GM20431 (cell line): ENCODE data around the gene HNRNPLL.

Experiments used
- in situ Hi-C: fragments of 300-500 bp; cut with MseI, MboI; formaldehyde crosslinking; loops from one replicate; pipeline ENCODE4 v1.15.0; 2020; ENCODE audit warnings: low sequenced_read_pairs; ENCODE audit not compliant: unreplicated experiment

The HNRNPLL gene

GRCh38 chr2:38534746-38535403 is 67.9 kb downstream of the HNRNPLL start:
- in situ Hi-C loops: no loop called here

GRCh38 chr2:38533757-38534545 is 68.8 kb downstream of the HNRNPLL start:
- in situ Hi-C loops: no loop called here

GRCh38 chr2:38533180-38533579 is 69.5 kb downstream of the HNRNPLL start:
- in situ Hi-C loops: no loop called here

GRCh38 chr2:38532366-38532765 is 70.4 kb downstream of the HNRNPLL start:
- in situ Hi-C loops: no loop called here

- in situ Hi-C loops: no loop called here
Observed at GRCh38 chr2:38529208-38529607, 73.5 kb downstream of the HNRNPLL start.

GRCh38 chr2:38528534-38528933 is 74.2 kb downstream of the HNRNPLL start:
- in situ Hi-C loops: no loop called here

GRCh38 chr2:38528008-38528442 is 74.7 kb downstream of the HNRNPLL start:
- in situ Hi-C loops: no loop called here

- in situ Hi-C loops: no loop called here
Observed at GRCh38 chr2:38527338-38528007, 75.3 kb downstream of the HNRNPLL start.

GRCh38 chr2:38526195-38526594 is 76.5 kb downstream of the HNRNPLL start:
- in situ Hi-C loops: no loop called here

- in situ Hi-C loops: loop anchor here (25.0 kb wide), 1 partner anchor 537 kb away; no protein-coding TSS in a partner anchor
Observed at GRCh38 chr2:38524580-38524979, 78.1 kb downstream of the HNRNPLL start.

GRCh38 chr2:38523728-38524437 is 78.8 kb downstream of the HNRNPLL start:
- in situ Hi-C loops: loop anchor here (25.0 kb wide), 1 partner anchor 537 kb away; no protein-coding TSS in a partner anchor

GRCh38 chr2:38522754-38523349 is 79.9 kb downstream of the HNRNPLL start:
- in situ Hi-C loops: loop anchor here (25.0 kb wide), 1 partner anchor 536 kb away; no protein-coding TSS in a partner anchor

GRCh38 chr2:38521835-38522234 is 80.9 kb downstream of the HNRNPLL start:
- in situ Hi-C loops: loop anchor here (25.0 kb wide), 1 partner anchor 535 kb away; no protein-coding TSS in a partner anchor

- in situ Hi-C loops: loop anchor here (25.0 kb wide), 1 partner anchor 530 kb away; no protein-coding TSS in a partner anchor
Observed at GRCh38 chr2:38517284-38517683, 85.4 kb downstream of the HNRNPLL start.

GRCh38 chr2:38516526-38516925 is 86.2 kb downstream of the HNRNPLL start:
- in situ Hi-C loops: loop anchor here (25.0 kb wide), 1 partner anchor 529 kb away; no protein-coding TSS in a partner anchor

GRCh38 chr2:38516122-38516521 is 86.6 kb downstream of the HNRNPLL start:
- in situ Hi-C loops: loop anchor here (25.0 kb wide), 1 partner anchor 529 kb away; no protein-coding TSS in a partner anchor

GRCh38 chr2:38515155-38516074 is 87.3 kb downstream of the HNRNPLL start:
- in situ Hi-C loops: loop anchor here (25.0 kb wide), 1 partner anchor 528 kb away; no protein-coding TSS in a partner anchor

- in situ Hi-C loops: loop anchor here (25.0 kb wide), 1 partner anchor 527 kb away; no protein-coding TSS in a partner anchor
Observed at GRCh38 chr2:38514603-38515154, 88.0 kb downstream of the HNRNPLL start.
